GM21576 (cell line): Measurements from ENCODE around the gene TCEA2.

Source experiments
- ATAC-seq: cut with Tn5 transposase; IDR thresholded peaks from one replicate; pipeline ENCODE4 v1.9.1; 2021; ENCODE audit warnings: mild to moderate bottlenecking, moderate library complexity; ENCODE audit not compliant: unreplicated experiment

The TCEA2 gene

DNA sequence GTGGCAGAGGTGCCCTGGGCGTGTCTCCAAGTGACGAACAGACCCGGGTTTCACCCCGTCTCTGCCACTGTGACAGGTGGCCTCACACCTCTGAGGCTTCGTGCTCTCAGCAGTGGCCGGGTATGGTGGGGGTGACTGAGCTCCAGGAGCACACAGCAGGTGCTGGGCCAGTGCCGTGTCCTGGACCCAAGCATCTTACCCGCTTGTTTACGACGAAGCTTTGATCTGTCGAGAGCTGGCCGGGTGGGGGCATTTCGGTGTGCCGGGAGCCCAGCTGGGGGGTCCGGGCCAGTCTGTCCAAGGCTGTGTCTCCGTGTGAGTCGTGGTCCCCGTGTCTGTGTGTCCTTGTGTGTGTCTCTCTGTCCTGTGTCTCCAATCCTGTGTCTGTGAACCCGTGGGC lies 28.3 kb downstream of the TCEA2 start:
- no peak for ATAC-seq

DNA sequence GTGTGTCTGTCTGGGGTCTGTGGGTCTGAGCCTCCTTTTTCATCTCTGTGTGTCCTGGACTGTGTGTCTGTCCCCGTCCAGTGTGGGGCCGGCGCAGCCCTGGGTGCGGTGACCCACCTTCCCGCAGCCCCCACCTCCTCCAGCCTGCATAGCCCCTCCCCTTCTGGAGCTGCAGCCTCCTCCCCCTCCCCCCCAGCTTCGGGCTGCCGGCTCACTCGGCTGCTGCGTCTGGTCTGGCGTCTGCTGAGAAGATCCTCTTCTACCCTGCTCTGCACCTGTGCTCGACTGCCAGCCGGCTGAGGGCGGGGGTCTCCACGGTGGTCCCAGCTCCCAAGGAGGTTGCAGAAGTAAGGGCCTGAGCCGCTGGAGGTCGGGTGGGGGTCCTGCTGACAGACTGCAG lies 28.8 kb downstream of the TCEA2 start:
- ATAC-seq, result no peak

DNA sequence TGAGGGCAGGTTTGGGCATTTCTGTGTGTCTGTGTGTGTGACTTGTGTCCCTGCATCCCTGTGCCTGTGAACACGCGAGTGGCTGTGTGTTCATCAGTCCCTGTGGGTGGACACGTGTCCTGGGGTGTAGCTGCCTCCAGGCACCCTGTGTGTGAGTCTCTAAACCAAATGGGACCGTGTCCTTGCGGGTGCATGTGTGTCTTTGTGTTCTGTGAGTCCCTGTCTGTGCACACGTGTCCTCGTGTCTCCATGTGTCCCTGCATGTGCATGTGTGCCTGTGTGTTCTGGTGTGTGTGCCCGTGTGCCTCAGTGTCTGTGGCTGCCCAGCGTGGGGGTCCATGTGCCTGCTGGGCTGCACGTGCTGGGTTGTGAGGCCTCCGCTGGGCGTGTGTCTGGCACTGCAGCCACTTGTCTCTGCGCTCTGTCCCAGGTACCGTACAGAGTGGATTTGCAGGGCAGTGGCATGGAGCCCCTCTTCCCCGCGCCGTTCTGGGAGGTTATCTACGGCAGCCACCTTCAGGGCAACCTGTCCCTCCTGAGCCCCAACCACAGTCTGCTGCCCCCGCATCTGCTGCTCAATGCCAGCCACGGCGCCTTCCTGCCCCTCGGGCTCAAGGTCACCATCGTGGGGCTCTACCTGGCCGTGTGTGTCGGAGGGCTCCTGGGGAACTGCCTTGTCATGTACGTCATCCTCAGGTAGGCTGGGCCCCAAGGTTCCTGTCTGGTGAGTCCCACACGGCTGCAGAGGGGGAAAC lies 29.4 kb downstream of the TCEA2 start:
- ATAC-seq, result no peak

DNA sequence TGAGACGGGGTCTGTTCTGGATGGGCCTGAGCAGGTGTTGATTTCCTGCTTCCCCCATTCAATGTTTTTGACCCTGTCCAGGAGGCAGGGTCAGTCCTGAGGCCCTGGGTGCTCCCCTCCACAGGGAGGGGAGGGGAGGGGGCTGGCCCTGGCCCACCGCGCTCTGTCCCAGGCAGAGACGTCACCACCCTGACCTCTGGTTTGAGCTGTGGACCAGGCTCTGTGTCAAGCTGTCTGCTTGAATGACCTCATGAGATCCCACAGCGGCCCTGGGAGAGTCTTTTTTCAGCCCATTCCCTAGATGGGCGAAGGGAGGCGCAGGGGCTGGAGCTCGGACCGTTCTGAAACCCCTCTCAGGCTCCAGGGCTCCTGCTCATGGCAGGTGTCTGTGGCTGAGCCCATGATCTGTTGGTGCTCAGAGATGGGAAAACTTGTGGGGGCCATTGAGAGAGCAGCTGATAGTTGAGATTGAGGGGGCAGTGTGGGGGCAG lies 30.1 kb downstream of the TCEA2 start:
- ATAC-seq, result no peak

DNA sequence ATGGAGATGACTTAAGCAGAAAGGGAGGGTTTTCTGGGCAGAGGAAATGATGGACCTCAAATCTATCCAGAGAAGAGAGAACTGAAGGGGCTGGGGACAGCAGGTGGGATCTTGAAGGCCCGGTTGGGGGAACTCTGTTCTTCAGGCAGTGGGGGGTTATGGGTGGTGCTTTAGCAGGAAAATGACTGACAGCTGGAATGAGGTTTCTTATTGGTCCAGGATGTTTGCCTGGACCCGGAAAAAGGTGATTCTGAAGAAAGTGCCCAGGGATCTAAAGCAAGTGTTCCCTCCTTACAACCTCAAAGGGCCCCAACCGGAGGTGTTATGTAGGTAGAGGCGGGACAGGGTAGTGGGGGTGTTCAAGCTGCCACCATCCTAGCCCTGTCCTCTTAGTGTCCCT lies 32.5 kb downstream of the TCEA2 start:
- no peak for ATAC-seq

DNA sequence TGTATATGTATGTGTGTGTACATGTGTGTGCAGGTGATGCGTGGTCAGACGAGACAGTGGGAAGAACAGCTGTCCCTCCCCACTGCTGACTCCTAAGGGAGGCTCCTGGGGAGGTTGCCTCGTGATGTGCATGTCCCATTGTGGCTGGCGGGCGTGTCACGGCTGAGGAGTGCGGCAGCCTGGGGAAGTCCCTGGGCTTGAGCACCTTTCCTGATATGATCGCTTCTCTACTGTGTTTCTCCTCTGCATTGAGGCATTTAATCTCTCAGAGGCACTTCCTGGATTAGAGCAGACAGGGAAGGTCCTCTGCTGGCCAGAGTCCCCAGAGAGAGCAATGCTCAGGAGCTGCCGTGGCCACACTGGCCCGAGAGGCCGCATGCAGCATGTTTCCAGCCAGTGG lies 32.9 kb downstream of the TCEA2 start:
- no peak for ATAC-seq

DNA sequence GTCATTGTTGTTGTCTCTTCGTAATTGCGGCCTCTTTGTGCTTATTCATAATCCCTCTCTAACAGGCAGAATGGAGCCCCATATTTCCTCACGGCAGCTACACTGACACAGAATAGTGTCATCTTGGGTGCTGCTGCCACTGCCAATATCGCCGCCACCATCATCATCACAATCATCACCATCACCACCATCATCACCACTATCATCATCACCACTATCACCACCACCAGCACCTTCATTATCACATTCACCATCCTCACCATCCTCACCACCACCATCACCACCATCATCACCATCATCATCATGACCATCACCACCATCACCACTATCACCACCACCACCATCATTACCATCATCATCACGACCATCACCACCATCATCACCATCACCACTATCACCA lies 33.5 kb downstream of the TCEA2 start:
- ATAC-seq, result no peak

DNA sequence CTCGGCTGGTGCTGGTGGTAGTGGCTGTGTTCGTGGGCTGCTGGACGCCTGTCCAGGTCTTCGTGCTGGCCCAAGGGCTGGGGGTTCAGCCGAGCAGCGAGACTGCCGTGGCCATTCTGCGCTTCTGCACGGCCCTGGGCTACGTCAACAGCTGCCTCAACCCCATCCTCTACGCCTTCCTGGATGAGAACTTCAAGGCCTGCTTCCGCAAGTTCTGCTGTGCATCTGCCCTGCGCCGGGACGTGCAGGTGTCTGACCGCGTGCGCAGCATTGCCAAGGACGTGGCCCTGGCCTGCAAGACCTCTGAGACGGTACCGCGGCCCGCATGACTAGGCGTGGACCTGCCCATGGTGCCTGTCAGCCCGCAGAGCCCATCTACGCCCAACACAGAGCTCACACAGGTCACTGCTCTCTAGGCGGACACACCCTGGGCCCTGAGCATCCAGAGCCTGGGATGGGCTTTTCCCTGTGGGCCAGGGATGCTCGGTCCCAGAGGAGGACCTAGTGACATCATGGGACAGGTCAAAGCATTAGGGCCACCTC lies 35.5 kb downstream of the TCEA2 start:
- no peak for ATAC-seq

DNA sequence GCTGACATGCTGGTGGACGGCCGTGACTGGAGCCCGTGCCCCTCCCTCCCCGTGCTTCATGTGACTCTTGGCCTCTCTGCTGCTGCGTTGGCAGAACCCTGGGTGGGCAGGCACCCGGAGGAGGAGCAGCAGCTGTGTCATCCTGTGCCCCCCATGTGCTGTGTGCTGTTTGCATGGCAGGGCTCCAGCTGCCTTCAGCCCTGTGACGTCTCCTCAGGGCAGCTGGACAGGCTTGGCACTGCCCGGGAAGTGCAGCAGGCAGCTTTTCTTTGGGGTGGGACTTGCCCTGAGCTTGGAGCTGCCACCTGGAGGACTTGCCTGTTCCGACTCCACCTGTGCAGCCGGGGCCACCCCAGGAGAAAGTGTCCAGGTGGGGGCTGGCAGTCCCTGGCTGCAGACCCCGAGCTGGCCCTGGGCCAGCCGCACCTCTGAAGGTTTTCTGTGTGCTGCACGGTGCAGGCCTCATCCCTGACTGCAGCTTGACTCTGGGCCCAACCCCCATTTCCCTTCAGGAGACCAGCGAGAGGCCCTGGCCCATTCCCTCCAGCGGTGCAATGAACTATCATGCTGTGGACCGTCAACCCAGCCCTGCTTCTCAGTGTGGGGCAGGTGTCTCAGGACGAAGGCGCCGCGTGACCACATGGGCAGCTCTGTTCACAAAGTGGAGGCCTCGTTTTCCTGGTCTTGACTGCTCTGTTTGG lies 36.2 kb downstream of the TCEA2 start:
- ATAC-seq, result no peak

DNA sequence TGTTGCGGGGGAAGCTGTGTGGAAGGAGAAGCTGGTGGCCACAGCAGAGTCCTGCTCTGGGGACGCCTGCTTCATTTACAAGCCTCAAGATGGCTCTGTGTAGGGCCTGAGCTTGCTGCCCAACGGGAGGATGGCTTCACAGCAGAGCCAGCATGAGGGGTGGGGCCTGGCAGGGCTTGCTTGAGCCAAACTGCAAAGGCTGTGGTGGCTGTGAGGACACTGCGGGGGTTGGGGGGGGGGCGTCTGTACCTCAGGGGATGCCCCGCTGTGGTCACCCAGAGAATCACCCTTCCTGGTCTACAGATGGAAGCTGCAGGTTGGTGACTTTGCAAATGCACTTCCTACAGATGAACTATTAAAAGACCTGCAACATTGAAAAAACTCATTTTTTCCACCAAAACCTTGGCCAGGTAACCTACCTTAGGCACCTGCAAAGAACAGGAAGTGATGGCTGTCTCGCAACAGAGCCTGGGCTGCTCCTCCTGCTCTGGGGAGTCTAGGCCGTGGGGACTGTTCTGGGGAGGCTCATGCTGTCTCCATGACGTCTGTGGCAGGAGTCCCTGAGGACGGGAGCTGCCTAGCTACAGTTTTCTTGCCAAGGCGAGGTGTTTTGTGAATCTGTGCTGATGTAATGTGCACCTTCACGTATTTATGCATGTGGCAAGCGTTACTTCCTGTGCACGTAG lies 37.0 kb downstream of the TCEA2 start:
- ATAC-seq, result no peak

DNA sequence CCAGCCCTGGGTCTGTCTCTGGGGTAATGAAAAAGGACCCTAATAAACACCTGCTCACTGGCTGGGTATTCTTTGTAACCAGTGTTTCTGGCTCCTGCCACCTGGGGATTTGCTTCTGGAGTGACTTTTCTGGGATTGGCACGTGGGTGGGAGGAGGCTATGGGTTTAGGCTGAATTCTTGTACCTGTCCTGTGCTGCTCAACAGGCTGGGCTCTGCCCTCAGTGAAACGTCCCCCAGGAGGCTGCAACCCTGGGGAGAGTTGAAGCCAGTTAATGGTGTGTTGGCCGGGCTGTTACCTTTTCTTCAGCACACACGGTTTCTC lies 37.5 kb downstream of the TCEA2 start:
- no peak for ATAC-seq

DNA sequence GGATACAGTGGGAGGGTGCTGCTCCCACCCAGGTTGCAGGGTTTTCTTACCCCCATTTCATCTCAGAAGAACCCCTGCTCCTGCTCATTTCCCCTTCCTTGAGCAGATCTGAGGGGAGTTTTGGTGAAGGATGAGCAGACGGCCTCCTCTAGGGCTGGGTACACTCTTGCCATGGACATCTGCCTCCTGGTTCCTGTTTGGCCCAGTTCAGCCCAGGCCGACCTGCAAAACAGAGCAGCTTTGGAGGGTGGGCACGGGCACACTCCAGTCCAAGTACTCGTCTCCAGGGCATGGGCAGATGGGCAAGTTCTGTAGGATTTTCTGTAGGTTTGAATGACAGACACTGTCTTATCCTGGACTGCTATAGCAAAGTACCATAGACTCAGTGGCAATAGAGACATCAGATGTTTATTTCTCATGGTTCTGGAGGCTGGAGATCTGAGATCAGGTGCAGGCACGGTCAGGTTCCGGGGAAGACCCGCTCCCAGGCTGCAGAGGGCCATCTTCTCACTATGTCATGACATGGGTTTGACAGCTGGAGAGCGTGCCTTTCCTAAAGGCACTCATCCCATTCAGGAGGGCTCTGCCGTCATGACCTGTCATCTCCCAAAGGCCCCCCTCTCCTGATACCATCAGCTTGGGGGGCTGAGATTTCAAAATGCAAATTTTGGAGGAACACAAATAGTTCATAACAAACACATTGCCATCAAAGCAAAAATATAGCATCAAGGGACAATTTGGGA lies 38.1 kb downstream of the TCEA2 start:
- ATAC-seq, result no peak

DNA sequence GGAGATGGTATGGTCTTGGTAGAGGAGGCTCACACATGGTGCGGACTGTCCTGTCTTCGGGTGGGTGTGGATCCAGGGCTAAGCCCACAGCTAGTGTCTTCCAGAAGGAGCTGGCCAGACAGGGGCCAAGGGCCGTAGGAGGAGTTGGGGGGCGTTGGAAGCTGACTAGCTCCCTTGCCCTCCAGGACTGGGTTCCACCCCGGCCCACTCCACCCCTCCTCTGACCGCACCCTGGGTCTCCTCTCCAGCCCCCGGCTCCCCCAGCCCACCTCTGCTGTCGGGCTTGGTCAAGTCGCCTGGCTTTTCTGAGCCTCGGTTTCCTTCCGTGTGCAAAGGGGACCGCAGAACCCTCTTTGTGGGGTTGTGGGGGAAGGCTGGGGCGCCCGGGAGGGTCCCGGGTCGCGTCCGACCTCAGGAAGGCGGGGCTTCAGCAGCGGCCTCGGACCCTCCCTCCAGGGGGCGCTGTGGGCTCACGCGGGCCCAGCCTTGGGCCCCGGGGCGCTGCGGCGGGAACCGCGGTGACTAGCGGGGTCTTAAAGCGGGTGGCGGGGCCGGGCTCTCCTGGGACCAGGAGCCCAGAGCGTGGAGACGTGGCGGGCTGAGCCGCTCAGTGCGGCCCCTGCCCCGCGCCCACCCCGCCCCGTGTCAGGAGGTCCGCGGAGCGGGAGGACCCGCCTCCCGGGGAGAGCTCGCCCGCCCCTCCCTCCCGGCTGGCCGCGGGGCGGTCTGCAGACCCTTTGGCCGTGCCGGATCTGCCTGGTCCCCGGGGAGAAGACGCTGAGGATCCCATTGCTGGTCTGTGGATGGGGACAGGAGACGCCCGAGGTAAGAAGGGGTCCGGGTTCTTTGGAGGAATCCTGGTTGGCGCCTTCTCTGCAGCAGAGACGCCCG lies 39.0 kb downstream of the TCEA2 start:
- ATAC-seq, result peak; percentile 49

GRCh38 chr20:64102647-64103354 lies 39.8 kb downstream of the TCEA2 start:
- no peak for ATAC-seq

- no peak for ATAC-seq
These were observed 41.1 kb downstream of the TCEA2 start for GRCh38 chr20:64103871-64104666.

DNA sequence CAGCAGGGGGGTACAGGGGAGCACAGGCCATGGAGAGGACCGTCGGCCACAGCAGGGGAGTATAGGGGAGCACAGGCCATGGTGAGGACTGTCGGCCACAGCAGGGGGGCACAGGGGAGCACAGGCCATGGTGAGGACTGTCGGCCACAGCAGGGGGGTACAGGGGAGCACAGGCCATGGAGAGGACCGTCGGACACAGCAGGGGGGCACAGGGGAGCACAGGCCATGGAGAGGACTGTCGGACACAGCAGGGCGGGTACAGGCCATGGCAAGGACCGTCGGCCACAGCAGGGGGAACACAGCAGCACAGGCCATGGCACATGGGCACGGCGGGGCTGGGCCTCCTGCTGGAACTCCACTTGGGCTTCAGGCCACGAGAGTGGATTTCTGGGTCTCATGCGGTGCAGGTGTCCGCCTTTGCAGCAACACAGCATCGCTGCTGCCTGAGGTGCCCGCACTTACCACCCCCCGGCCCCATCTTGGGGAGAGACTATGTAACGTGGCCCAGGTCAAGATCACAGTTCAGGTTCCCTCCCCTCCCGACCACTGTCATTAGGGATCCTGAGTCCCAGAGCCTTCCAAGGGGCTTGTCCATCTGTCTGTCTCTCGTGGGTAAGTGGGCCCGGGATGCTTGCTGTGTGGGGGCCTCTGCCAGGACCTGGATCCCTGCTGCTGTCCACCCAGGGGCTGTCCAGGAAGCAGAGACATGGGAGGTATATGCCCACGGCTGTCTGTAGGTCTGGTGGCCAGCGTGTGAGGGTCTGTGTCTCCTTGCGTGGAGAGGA lies 41.9 kb downstream of the TCEA2 start:
- ATAC-seq, result no peak

GRCh38 chr20:64105846-64106434 lies 42.9 kb downstream of the TCEA2 start:
- ATAC-seq, result no peak
